Choroid plexus epithelial cell (primary cell): ENCODE data around the gene ZNF324.
"Not testable (repeated sequence)": the region's sequence is repeated elsewhere in the genome, so short reads cannot be mapped to it uniquely, and the experiment has no call there.

Experiments used
- DNase-seq: peaks from one replicate; pipeline ENCODE4 v3.0.0-alpha.2; 2010; ENCODE audit warnings: low read depth
- H3K4me3 ChIP-seq: 2 replicates; pipeline ENCODE4 v1.5.1; 2011; ENCODE audit warnings: low read depth, mild to moderate bottlenecking, control low read depth, low read length, moderate library complexity
- TF ChIP-seq, protein P1 (sequence below): conservative IDR thresholded peaks from 2 replicates; pipeline ENCODE4 v1.5.1; 2011; ENCODE audit warnings: low read depth, mild to moderate bottlenecking, control low read depth, inconsistent platforms, low read length, moderate library complexity

ZNF324 gene

DNA sequence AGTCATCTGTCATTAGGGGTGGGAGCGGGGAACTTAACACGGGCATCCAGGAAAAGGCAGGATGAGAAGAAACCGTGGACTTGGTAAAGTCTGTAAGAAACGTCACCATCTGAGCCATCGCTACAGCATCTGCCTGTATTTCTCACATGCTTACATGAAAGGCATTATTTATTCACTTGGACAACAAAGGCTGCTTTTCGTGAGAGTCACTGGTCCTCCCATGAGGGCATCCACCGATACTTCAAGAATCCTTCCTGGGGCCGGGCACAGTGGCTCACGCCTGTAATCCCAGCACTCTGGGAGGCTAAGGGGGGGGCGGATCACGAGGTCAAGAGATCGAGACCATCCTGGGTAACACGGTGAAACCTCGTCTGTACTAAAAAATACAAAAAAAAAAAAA lies 25.4 kb downstream of the ZNF324 start:
- no peak overlapping the region for H3K4me3 ChIP-seq
- TF ChIP-seq, protein P1, sequence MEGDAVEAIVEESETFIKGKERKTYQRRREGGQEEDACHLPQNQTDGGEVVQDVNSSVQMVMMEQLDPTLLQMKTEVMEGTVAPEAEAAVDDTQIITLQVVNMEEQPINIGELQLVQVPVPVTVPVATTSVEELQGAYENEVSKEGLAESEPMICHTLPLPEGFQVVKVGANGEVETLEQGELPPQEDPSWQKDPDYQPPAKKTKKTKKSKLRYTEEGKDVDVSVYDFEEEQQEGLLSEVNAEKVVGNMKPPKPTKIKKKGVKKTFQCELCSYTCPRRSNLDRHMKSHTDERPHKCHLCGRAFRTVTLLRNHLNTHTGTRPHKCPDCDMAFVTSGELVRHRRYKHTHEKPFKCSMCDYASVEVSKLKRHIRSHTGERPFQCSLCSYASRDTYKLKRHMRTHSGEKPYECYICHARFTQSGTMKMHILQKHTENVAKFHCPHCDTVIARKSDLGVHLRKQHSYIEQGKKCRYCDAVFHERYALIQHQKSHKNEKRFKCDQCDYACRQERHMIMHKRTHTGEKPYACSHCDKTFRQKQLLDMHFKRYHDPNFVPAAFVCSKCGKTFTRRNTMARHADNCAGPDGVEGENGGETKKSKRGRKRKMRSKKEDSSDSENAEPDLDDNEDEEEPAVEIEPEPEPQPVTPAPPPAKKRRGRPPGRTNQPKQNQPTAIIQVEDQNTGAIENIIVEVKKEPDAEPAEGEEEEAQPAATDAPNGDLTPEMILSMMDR, result no peak
- no peak for DNase-seq

DNA sequence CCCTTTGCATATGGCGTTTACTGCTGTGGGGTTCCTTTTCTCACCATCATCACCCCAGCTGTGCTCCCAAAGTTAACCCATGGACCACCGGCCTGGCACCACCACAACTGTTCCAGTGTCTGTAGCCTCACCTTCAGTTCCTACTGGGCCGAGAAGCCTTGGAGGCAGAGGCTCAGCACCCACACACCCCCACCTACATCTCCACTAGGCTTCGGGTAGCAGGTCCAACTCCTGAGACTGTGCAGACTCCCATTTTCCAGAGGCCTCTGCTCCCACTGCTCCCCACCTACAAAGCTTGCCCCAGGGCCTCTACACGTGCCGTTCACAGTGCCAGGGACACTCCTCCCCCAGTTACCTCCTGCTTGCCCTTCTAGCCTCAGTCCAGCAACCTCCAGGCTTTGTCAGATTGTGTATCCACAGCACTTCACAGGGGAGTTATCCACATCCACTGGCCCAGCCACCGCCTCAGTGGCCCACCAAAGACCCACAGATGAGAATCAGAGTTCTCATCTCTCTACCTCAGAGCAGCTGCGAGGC lies 30.8 kb downstream of the ZNF324 start:
- no peak for DNase-seq
- H3K4me3 ChIP-seq, result no peak overlapping the region

DNA sequence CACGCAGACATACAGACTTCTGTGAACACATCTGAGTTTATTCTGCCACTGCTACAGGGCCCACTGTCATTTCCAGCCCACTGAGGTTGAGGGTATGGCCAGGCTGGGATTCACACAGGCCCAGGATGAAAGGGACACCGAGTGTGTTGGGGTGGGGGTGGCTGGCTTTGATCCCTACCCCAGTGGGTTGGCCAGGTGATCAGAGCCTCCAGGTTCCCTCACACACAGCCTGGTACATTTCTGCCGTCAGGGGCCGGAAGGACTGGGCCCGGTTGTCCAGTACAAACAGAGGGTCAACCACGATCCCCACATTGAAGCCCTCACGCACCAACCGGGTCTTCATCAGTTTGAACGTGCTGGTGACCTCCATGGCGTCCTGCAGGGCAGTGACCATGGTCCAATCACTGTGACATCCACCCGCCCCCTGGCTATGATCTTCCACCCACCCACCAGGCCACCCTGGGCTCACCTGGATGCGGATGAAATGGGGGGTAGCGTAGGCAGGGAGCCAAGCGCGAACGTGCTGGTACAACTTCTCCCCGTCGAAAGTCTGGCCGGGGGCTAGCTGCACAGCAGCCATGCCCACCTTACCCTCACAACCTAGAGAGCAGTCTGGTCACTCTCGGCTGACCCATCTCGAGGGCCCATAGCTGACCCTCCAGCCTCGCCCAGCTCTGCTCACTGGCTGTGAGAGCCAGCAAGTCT lies 31.6 kb downstream of the ZNF324 start:
- peak overlapping the region; percentile 74 for H3K4me3 ChIP-seq
- DNase-seq, result no peak
- TF ChIP-seq, protein P1, result no peak

More for the DNA sequence above, 30.8 kb downstream of the ZNF324 start:
- TF ChIP-seq, protein P1, result no peak

DNA sequence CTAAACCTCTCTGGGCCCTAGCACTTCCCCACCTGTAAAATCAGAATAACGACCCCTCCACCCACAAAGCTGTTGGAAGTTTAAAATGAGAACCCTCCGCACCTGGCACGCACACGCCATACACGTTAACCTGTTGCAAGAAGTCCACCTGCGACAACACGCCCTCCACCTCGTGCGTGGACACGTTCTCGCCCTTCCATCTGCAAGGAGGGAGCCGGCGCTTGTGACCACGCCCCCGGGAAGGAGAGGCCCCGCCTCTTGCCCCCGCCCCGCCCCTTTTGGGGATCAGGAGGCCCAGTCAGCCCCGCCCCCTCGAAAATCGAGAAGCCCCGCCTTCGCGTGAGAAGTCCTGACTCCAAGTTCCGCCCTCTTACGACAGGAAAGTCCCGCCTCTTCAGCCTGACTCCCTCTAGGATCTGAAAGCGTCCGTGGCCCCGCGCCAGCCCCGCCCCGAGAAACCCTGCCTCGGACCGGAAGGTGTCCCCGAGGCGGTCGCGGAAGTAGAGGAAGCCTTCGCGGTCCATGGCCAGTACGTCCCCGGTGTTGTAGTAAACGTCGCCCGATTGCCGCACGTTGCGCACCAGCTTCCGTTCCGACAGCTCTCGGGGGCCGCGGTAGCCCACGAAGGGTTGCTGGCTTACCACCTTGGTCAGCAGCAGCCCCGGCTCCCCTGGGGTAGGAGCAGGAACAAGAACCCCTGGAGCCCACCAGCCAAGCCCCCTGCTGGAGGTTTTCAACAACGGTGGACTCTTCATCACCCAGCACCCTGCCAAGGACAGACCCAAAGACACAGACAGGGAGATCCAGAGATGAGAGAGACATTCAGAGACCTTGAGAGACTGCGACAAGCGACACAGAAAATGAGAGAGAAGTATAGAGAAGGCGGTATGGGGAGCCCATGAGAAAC lies 32.4 kb downstream of the ZNF324 start:
- peak overlapping the region; percentile 74 for H3K4me3 ChIP-seq
- peak; percentile 99 for DNase-seq

DNA sequence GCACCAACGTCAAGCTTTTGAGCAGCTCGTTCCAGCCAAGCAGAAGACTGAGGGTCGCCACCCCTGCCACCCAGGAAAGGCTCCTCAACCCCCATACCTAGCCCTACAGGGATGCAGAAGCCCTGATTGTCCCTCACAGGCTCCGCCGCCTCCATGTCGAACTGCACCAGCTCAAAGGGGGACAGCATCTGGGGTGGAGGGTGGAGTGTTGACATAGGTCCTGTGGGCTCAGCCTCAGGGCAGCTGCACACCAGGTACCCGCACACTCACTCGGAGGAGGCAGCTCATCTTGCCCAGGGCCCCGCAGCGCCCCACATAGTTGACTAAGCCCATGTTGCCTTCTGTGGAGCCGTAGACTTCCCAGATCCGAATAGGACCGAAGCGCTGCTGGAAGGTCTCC lies 33.4 kb downstream of the ZNF324 start:
- DNase-seq, result no peak
- TF ChIP-seq, protein P1, result no peak
- H3K4me3 ChIP-seq, result no peak overlapping the region

More for the DNA sequence above, 32.4 kb downstream of the ZNF324 start:
- TF ChIP-seq, protein P1, result peak; percentile 63

DNA sequence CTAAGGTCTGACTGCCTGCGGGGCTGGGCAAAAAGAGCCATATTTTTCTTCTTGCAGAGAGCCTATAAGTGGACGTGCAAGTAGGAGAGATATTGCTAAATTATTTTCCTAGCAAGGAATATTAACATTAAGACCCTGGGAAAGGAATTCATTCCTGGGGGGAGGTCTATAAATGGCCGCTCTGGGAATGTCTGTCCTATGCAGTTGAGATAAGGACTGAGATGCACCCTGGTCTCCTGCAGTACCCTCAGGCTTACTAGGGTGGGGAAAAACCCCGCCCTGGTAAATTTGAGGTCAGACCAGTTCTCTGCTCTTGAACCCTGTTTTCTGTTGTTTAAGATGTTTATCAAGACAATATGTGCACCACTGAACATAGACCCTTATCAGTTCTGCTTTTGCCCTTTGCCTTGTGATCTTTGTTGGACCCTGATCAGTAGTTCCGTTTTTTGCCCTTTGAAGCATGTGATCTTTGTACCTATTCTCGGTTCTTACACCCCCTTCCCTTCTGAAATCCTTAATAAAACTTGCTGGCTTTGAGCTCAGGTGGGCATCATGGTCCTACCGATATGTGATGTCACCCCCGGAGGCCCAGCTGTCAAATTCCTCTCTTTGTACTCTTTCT lies 40.8 kb downstream of the ZNF324 start:
- H3K4me3 ChIP-seq, DNase-seq: not testable (repeated sequence)

DNA sequence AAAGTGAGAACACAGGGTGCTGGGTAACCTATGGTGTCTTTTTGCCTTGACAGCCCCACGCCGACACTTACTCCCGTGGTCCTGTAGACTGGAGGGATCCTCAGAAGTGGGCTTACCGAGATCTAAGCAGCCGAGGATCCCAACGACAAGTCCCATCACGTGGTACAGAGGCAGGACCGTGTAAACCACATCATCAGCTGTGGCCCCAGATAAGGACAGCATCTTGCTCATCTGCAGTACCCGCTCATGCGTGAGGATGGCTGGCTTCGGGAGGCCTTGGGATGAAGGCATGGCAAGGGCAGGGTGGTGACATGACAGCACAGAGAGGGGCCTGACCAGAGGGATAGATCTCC lies 42.8 kb downstream of the ZNF324 start:
- DNase-seq, result no peak
- TF ChIP-seq, protein P1, result no peak
- H3K4me3 ChIP-seq, result no peak overlapping the region
